Globus pallidus (tissue), 1 donor: ENCODE results near the gene MCTP1.

Source experiments
- DNase-seq: peaks from one replicate; pipeline ENCODE4 v3.0.0-alpha.2; 2015; ENCODE audit warnings: low spot score

Gene MCTP1

DNA sequence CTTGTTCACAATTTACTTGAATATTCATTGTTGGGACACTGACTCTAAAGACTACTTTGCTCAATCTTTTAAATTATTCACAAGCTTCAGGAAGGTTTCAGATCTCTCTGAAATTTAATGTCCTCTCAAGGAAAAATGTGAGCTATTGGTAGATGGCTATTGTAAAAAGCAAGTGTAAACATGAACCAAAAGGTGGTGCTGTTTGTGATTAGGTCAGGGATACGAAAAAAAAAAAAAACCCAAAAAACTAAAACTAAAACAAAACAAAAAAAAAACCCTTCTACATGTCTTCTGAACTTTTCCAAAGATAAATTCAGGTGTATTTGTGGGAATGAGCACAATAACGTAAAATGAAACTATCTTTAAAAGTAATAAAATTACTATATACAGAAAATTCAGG is 472.7 kb downstream of the MCTP1 start:
- DNase-seq = no peak

DNA sequence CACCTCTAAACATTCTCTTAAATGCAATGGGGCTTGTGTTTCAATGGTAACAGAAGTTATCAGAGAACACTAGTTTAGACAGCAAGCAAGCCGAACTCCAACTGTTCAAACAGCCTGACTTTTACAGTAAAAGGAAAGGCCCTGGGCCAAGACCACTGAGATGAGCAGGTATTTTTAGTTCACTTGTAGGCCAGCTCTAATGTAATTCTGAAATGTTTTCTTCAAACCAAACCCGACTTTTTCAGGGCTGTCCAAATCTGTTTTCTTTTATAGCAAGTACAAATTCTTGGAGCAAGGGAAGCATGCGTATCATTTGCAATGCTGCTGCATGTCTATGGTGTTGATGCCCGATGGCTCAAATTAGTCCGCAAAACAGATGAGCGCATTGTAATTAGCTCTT is 473.6 kb downstream of the MCTP1 start:
- DNase-seq = no peak

DNA sequence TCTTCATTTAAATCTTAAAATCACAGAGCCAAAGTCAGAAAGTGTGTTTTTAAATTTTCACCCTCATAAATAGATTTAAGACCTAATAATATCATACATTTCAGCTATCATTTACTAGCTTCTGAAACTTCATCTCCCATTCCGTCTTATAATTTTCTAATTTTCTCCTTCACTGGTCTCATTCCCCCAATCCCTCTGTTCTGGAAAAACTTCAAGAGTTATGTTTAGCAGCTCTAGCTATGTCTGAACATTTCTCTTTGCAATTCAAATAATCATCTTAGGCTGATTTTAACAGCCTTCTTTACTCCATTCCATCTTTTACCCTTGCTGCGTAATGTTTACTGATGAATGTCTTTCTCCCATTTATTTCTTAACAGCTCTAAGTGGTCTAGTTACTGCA is 474.0 kb downstream of the MCTP1 start:
- DNase-seq = no peak

GRCh38 chr5:94810281-94810680 is 474.6 kb downstream of the MCTP1 start:
- no peak for DNase-seq

- no peak for DNase-seq
Observed at GRCh38 chr5:94808497-94808896, 476.4 kb downstream of the MCTP1 start.

- no peak for DNase-seq
Observed at GRCh38 chr5:94807985-94808384, 476.9 kb downstream of the MCTP1 start.

DNA sequence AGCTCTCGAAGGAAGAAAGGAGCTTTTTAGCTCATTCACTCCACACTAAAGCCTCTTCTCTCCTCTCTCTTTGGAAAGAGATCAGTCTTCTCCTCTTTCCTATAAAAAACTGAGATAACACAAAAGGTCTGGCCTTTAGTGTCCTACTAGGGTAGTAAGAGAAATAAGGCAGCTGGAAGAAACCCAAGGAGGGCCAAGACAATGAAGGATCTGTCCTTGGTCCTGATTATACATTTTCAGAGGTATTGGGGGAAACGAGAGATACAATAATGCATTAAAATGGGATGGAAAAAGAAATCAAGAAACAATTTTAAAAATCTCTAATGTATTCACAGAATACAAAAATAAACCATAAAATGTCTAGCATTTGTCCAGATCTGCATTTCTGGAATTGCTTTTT is 482.4 kb downstream of the MCTP1 start:
- no peak for DNase-seq

- no peak for DNase-seq
Observed at GRCh38 chr5:94796586-94796985, 488.3 kb downstream of the MCTP1 start.

DNA sequence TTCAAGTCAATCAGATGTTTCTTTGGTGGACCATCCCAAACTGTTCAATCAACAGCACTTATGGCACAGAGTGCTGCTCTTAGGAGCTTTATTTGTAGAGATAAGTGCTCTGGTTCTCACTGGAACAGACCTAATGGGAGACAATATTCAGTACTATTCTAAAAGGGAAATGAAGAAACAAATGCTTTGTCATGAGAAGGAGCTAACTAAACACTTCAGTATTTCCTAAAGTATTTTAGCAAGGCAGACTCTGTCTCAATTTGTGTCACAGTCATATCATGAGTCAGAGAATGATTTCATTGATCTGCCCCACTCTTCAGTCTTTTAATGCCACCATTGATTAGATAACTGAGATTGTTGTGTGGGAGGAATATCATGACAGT is 491.1 kb downstream of the MCTP1 start:
- DNase-seq = no peak

GRCh38 chr5:94793113-94793815 is 491.6 kb downstream of the MCTP1 start:
- DNase-seq = no peak

GRCh38 chr5:94791829-94792228 is 493.1 kb downstream of the MCTP1 start:
- no peak for DNase-seq

DNA sequence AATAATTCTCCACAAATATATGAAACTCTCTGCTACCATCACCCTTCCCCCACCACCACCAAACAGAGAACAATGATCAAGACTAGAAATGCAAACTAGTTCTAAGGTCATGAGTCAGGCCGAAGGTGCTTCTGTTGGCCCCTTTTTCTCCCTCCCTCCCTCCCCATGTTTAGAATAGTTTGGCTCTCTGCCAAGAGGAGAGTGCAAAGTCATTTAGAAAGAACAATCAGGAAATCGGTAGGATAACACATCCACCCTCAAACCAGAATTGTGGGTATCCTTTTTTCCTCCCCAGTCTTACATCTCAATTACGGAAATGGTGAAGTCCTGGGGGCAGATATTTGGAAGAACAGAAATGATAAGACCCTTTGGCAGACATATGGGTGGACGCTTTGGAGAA is 496.4 kb downstream of the MCTP1 start:
- no peak for DNase-seq

GRCh38 chr5:94784536-94785505 is 500.1 kb downstream of the MCTP1 start:
- DNase-seq = peak; percentile 1

DNA sequence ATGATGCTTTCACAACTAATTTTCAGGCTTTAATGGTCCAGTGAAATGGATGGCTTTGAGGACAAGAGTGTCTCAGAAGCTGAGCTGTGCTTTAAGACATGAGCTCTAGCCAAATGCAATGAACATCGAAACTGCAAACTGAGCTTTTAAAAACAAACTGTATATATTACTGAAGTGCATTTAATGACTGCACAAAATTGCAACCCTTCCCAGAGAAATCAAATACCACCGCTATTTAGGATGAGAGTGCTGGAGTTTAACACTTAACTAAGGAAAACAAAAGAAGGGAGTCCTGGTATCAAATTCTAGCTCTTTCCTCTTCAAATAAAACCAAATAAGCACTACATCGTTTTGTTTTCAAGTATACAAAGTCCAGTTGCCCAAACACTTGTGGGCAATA is 502.5 kb downstream of the MCTP1 start:
- no peak for DNase-seq

DNA sequence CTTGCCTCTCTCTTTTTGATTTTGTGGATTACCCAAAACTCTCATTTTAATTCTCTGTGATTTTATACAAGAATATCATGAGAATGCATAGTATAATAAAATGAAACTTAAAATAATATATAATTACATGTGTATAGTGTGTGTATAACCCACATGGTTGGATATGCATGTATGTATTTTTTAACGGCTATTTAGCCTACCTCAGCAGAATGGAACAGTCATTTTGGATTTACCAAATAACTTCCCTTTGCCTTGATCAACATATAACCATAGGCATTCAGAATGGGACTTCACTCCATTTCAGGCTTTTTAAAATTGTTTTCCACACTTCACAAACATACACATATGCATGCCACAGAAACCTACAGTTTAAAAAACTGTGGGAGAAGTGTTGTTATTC is 505.2 kb downstream of the MCTP1 start:
- DNase-seq = no peak

DNA sequence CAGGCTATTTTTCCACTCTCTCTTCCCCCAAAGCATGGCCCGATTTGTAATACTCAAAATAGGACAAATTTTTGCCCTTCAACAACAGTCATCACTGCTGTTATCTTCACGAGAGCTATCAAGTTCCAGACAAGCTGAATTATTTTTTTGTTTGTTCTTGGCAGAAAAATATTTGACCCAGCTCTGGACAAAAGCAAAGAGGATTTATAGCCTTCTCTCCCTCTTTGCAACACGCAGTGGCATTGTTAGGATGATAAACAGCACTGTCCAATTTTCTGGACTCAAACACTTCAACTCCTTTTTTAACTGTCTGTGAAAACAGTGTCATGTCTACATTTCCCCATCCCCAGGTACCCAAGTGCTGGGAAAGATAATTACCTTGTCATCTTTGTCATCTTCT is 506.2 kb downstream of the MCTP1 start:
- no peak for DNase-seq

GRCh38 chr5:94778299-94778698 is 506.6 kb downstream of the MCTP1 start:
- no peak for DNase-seq

GRCh38 chr5:94777056-94777880 is 507.6 kb downstream of the MCTP1 start:
- DNase-seq = no peak

DNA sequence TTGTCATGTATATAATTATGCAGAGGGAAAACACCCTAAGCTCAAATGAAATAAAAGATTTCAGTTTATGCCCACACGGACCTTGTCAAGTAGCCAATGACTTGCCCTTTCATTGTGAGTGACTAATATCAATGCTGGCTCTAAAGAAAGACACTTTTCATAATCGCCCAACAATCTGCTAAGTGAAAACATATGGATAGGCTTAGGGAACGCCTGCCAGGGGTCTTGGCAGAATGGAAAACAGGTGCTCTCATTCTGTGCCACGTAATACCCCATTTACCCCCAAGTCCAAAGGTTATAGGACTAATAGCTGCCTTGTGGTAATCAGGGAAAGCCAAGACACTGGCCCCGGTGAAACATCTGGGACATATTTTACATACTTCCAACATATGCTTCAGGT is 508.7 kb downstream of the MCTP1 start:
- no peak for DNase-seq

DNA sequence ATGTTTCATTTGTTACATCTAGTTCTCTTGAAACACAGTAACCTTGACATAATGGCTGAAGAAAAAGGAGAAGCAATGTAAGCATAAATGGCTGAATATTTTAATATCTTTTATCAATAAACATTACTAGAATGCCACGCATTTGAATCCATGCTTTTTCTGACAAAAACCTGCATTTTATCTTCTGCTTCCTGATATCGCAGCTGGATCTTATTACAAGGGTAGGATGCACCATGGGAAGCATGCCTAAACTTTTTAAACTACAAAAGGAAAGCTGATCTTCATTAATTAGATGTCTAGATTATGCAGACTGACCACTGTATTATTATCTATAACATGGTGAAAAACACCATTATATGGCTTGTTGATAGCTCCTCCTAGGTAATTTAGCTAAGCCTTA is 509.8 kb downstream of the MCTP1 start:
- DNase-seq = no peak

GRCh38 chr5:94771742-94772141 is 513.2 kb downstream of the MCTP1 start:
- no peak for DNase-seq

- no peak for DNase-seq
Observed at GRCh38 chr5:94769996-94770395, 514.9 kb downstream of the MCTP1 start.

DNA sequence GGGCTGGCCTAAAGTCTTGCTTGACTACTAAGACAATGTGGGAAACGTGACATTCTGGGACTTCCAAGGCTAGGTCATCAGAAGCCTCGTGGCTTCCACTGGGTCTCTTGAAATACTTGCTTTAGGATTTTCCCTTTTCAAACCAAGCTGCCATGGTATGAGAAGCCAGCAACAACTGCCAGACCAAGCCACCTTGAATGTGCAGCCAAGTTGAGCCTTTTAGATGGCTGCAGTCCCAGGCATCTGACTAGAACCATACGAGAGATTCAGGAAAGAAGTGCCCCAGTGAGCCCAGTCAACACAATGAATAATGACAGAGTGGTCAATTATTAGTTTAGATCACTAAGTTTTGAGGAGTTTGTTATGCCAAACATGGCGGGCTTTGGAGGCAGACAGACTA is 523.1 kb downstream of the MCTP1 start:
- DNase-seq = peak; percentile 2
